Sigmoid colon (tissue), 4 donors: ENCODE measurements around the gene RALB.

Experiments used
- CTCF ChIP-seq, 4 experiments: fragments of 450-650 bp in 3 of 4; fragments of 200-600 bp in 1 of 4; IDR thresholded peaks; one replicate each; pipeline ENCODE4 v1.5.1; 2016 to 2019; ENCODE audit warnings: antibody characterized with exemption in 4 of 4, mild to moderate bottlenecking in 3 of 4, moderate library complexity in 2 of 4
- POLR2AphosphoS5 ChIP-seq, 4 donors: sonication (generic); formaldehyde crosslinking; IDR thresholded peaks; one replicate each; pipeline ENCODE4 v1.6.1; 2017; ENCODE audit warnings: antibody characterized with exemption in 4 of 4

GRCh38 chr2:120330946-120331822, 78.5 kb downstream of the RALB start:
- no peak for TF ChIP-seq CTCF (IDR thresholded peaks at IDR 0.05)
- no peak for TF ChIP-seq POLR2AphosphoS5 (IDR thresholded peaks at IDR 0.05)
